GM12892 (cell line): ENCODE measurements around the gene PTEN.

Experiments
- POLR2AphosphoS5 ChIP-seq: IDR thresholded peaks from 2 replicates; pipeline ENCODE4 v1.6.1; 2011; ENCODE audit warnings: low read depth, low read length, control low read depth
- TAF1 ChIP-seq: IDR thresholded peaks from 2 replicates; pipeline ENCODE4 v1.6.1; 2011; ENCODE audit warnings: low read depth, mild to moderate bottlenecking, control low read depth, low read length, borderline replicate concordance

GRCh38 chr10:87935290-87936141 is 72.1 kb downstream of the PTEN start:
- TF ChIP-seq TAF1, result no peak
- no peak for TF ChIP-seq POLR2AphosphoS5
